Measurements from ENCODE around the gene TADA3. TPM values are rescaled to one million over a fixed set of nuclear protein-coding genes. Genes with fewer than 3 reads are reported as not detected.

The TADA3 gene
- total RNA-seq, 1 experiment from 2014 or later = 111 TPM

- DNase-seq (ENCODE audit: low read depth in 1 of 2, low spot score in 2 of 2) = peak; percentile 95 to 99
- Histone ChIP-seq H3K36me3 (peaks cover 45% of the 10 kb centered on the region), H3K27me3 (replicated peaks) (no peaks in the 10 kb centered on the region), H3K27ac (peak within 1 kb of the TSS; percentile 100), H3K4me1 (replicated peaks) (peaks cover 14% of the 10 kb centered on the region), H3K4me3 (peak within 1 kb of the TSS; percentile 95), H3K9me3 (replicated peaks) (0 out of 2 replicates have a peak, but pooled peaks cover 3% of the 10 kb centered on the region)
Measured at GRCh38 chr3:9731206-9732079, 60.8 kb downstream of the TADA3 start, which contains the start of gene BRPF1. TSS of gene BRPF1 (plus strand) at chr3:9731735. CDS start at chr3:9734141, 2,406 bp downstream.

DNA sequence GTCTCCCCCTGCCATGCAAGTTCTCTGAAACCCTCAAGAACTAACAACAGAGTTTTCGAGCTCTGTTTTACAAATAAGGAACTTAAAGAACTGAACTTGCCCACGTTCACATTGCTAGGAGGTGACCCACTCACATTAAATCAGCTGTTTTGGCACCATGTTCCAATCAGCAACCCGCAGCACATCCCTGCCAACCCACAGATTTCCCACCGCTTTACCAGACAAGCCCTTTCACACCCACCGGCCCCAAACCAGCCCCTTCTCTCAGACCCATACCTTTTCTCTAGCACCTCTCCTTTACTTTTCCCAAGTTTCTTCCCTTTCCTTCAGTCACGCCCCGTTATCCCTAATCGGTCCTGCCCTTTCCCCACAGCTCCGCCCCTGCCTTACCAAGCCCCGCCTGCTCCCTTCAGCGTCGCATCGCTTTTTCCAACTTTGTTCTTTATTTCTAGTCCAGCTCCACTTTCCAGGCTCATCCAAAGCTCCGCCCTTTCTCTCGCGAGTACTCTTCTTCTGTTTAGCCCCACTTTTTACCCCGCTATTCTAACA, 61.5 kb downstream of the TADA3 start:
- Histone ChIP-seq H3K9me3 (replicated peaks) (0 out of 2 replicates have a peak, but pooled peaks cover 3% of the 10 kb centered on the region), H3K36me3 (peaks cover 37% of the 10 kb centered on the region), H3K27ac (no peak overlapping the region), H3K4me3 (peak overlapping the region; percentile 95), H3K4me1 (replicated peaks) (peaks cover 14% of the 10 kb centered on the region), H3K27me3 (replicated peaks) (no peaks in the 10 kb centered on the region)
- peak in 1 of 2 experiments; percentile 79 for DNase-seq (ENCODE audit: low read depth in 1 of 2, low spot score in 2 of 2)

Other genes starting within 250 kb of the TADA3 start
- gene LHFPL4, start 238.7 kb downstream of the TADA3 start, total RNA-seq (2014; rRNA removed; shearing (Covaris generic)) = 0.08 TPM in 1 of 2 replicates, not detected in the other
- gene MTMR14, start 143.0 kb downstream of the TADA3 start, total RNA-seq (2014; rRNA removed; shearing (Covaris generic)) = 23.3 and 27.6 TPM in 2 replicates
- gene CPNE9, start 88.6 kb downstream of the TADA3 start, total RNA-seq (2014; rRNA removed; shearing (Covaris generic)) = not detected in 2 replicates
- gene BRPF1, start 60.7 kb downstream of the TADA3 start, total RNA-seq (2014; rRNA removed; shearing (Covaris generic)) = 12.2 and 18.5 TPM in 2 replicates
- 18.8 and 24.4 TPM in 2 replicates for gene OGG1, start 42.5 kb downstream of the TADA3 start, total RNA-seq (2014; rRNA removed; shearing (Covaris generic))
- gene CAMK1, start 22.5 kb downstream of the TADA3 start, total RNA-seq (2014; rRNA removed; shearing (Covaris generic)) = 10.0 and 11.8 TPM in 2 replicates
- gene ARPC4, start 609 bp upstream of the TADA3 start, total RNA-seq (2014; rRNA removed; shearing (Covaris generic)) = 185 and 270 TPM in 2 replicates
- gene TTLL3, start 17.8 kb upstream of the TADA3 start, total RNA-seq (2014; rRNA removed; shearing (Covaris generic)) = 2.3 and 5.8 TPM in 2 replicates
- 30.5 and 49.5 TPM in 2 replicates for gene RPUSD3, start 51.5 kb upstream of the TADA3 start, total RNA-seq (2014; rRNA removed; shearing (Covaris generic))
- gene CIDEC, start 87.8 kb upstream of the TADA3 start, total RNA-seq (2014; rRNA removed; shearing (Covaris generic)) = not detected in 2 replicates
- 17.2 and 21.2 TPM in 2 replicates for gene JAGN1, start 98.1 kb upstream of the TADA3 start, total RNA-seq (2014; rRNA removed; shearing (Covaris generic))
- 0.37 and 0.56 TPM in 2 replicates for gene IL17RE, start 110.4 kb upstream of the TADA3 start, total RNA-seq (2014; rRNA removed; shearing (Covaris generic))
- 12.6 and 19.5 TPM in 2 replicates for gene IL17RC, start 124.6 kb upstream of the TADA3 start, total RNA-seq (2014; rRNA removed; shearing (Covaris generic))
- gene CRELD1, start 141.4 kb upstream of the TADA3 start, total RNA-seq (2014; rRNA removed; shearing (Covaris generic)) = 11.7 and 13.0 TPM in 2 replicates
- 0.25 and 0.58 TPM in 2 replicates for gene PRRT3, start 159.9 kb upstream of the TADA3 start, total RNA-seq (2014; rRNA removed; shearing (Covaris generic))
- 34.6 and 86.3 TPM in 2 replicates for gene EMC3, start 194.4 kb upstream of the TADA3 start, total RNA-seq (2014; rRNA removed; shearing (Covaris generic))
- gene FANCD2, start 234.0 kb upstream of the TADA3 start, total RNA-seq (2014; rRNA removed; shearing (Covaris generic)) = 30.0 and 36.7 TPM in 2 replicates

Data from SJSA1 (cell line).